ENCODE results near the gene EFNB2.

- no peak for TF ChIP-seq POLR2AphosphoS5 (IDR thresholded peaks at IDR 0.05; ENCODE audit: low read depth, low read length)
- TF ChIP-seq POLR2A (IDR thresholded peaks at IDR 0.05; ENCODE audit: low read depth, low read length), result no peak
- TF ChIP-seq TAF1 (IDR thresholded peaks at IDR 0.05; ENCODE audit: low read depth, low read length), result no peak
- TF ChIP-seq SPI1 (IDR thresholded peaks at IDR 0.05; ENCODE audit: low read depth, low read length), result no peak
Measured at GRCh38 chr13:106527445-106527801, 8.0 kb downstream of the EFNB2 start.
